ENCODE data around the gene DUSP16. TPM values are rescaled to one million over a fixed set of nuclear protein-coding genes. Genes with fewer than 3 reads are reported as not detected.

The DUSP16 gene
- total RNA-seq, 1 donor: 12.1 TPM

- no peak for TF ChIP-seq CTCF (IDR thresholded peaks at IDR 0.05; ENCODE audit: insufficient read depth, low read depth, low read length)
- DNase-seq (ENCODE audit: low read depth): no peak
- H3K4me3 ChIP-seq (ENCODE audit: low read depth, low read length): no peak overlapping the region
These were observed 111.6 kb downstream of the DUSP16 start for GRCh38 chr12:12451098-12451497.

- peak; percentile 28 for DNase-seq (ENCODE audit: low read depth)
- TF ChIP-seq CTCF (IDR thresholded peaks at IDR 0.05; ENCODE audit: insufficient read depth, low read depth, low read length): no peak
- no peak overlapping the region for H3K4me3 ChIP-seq (ENCODE audit: low read depth, low read length)
These were observed 112.6 kb downstream of the DUSP16 start for GRCh38 chr12:12450043-12450471.

GRCh38 chr12:12449533-12450025, 113.1 kb downstream of the DUSP16 start:
- peak; percentile 32 for DNase-seq (ENCODE audit: low read depth)
- no peak overlapping the region for H3K4me3 ChIP-seq (ENCODE audit: low read depth, low read length)
- TF ChIP-seq CTCF (IDR thresholded peaks at IDR 0.05; ENCODE audit: insufficient read depth, low read depth, low read length): no peak

- H3K4me3 ChIP-seq (ENCODE audit: low read depth, low read length): no peak overlapping the region
- no peak for TF ChIP-seq CTCF (IDR thresholded peaks at IDR 0.05; ENCODE audit: insufficient read depth, low read depth, low read length)
- no peak for DNase-seq (ENCODE audit: low read depth)
These were observed 114.8 kb downstream of the DUSP16 start for GRCh38 chr12:12447837-12448236.

GRCh38 chr12:12447236-12447635, 115.4 kb downstream of the DUSP16 start:
- no peak overlapping the region for H3K4me3 ChIP-seq (ENCODE audit: low read depth, low read length)
- no peak for DNase-seq (ENCODE audit: low read depth)
- TF ChIP-seq CTCF (IDR thresholded peaks at IDR 0.05; ENCODE audit: insufficient read depth, low read depth, low read length): no peak

GRCh38 chr12:12446786-12447185, 115.9 kb downstream of the DUSP16 start:
- no peak overlapping the region for H3K4me3 ChIP-seq (ENCODE audit: low read depth, low read length)
- no peak for TF ChIP-seq CTCF (IDR thresholded peaks at IDR 0.05; ENCODE audit: insufficient read depth, low read depth, low read length)
- DNase-seq (ENCODE audit: low read depth): no peak

GRCh38 chr12:12445882-12446181, 116.8 kb downstream of the DUSP16 start:
- DNase-seq (ENCODE audit: low read depth): no peak
- H3K4me3 ChIP-seq (ENCODE audit: low read depth, low read length): no peak overlapping the region
- no peak for TF ChIP-seq CTCF (IDR thresholded peaks at IDR 0.05; ENCODE audit: insufficient read depth, low read depth, low read length)

Data from fibroblast of villous mesenchyme (primary cell).